Stimulated activated CD8-positive, alpha-beta memory T cell treated with anti-CD3 and anti-CD28 coated beads, Interleukin-12 subunit alpha, Interleukin-12 subunit beta, amount 100 ng/mL, for 24 hours (primary cell): Measurements from ENCODE around the gene TICAM1.
"Not testable (repeated sequence)": the region's sequence is repeated elsewhere in the genome, so short reads cannot be mapped to it uniquely, and the experiment has no call there.

ENCODE experiments used
- DNase-seq: peaks from one replicate; pipeline ENCODE4 v3.0.0-alpha.2; 2020; ENCODE audit errors: extremely low read depth

TICAM1 gene

GRCh38 chr19:4844348-4845179 lies 13.1 kb upstream of the TICAM1 start:
- no peak for DNase-seq

GRCh38 chr19:4843647-4843965 lies 12.1 kb upstream of the TICAM1 start:
- no peak for DNase-seq

GRCh38 chr19:4839192-4839591 lies 7.7 kb upstream of the TICAM1 start:
- DNase-seq = no peak

GRCh38 chr19:4832776-4833175 lies 1.3 kb upstream of the TICAM1 start:
- no peak for DNase-seq

GRCh38 chr19:4831979-4832340 lies 448 bp upstream of the TICAM1 start:
- DNase-seq = not testable (repeated sequence)

- no peak for DNase-seq
Observed at GRCh38 chr19:4830768-4831265, 695 bp downstream of the TICAM1 start.

GRCh38 chr19:4830332-4830731 lies 1.2 kb downstream of the TICAM1 start:
- DNase-seq = no peak

- DNase-seq = no peak
Observed at GRCh38 chr19:4829001-4829712, 2.4 kb downstream of the TICAM1 start.

- no peak for DNase-seq
Observed at GRCh38 chr19:4823577-4823976, 7.9 kb downstream of the TICAM1 start.

GRCh38 chr19:4822354-4822753 lies 9.2 kb downstream of the TICAM1 start:
- not testable (repeated sequence) for DNase-seq

- no peak for DNase-seq
Observed at GRCh38 chr19:4821265-4821664, 10.2 kb downstream of the TICAM1 start.

GRCh38 chr19:4817467-4818277 lies 13.8 kb downstream of the TICAM1 start:
- no peak for DNase-seq

GRCh38 chr19:4816950-4817278 lies 14.6 kb downstream of the TICAM1 start:
- no peak for DNase-seq

- no peak for DNase-seq
Observed at GRCh38 chr19:4816202-4816949, 15.1 kb downstream of the TICAM1 start.

- peak; percentile 51 for DNase-seq
Observed at GRCh38 chr19:4815426-4816201, 15.9 kb downstream of the TICAM1 start.

- no peak for DNase-seq
Observed at GRCh38 chr19:4814625-4815425, 16.7 kb downstream of the TICAM1 start.

GRCh38 chr19:4811328-4812131 lies 20.0 kb downstream of the TICAM1 start:
- DNase-seq = peak; percentile 66

GRCh38 chr19:4807188-4807587 lies 24.3 kb downstream of the TICAM1 start:
- DNase-seq = no peak

- no peak for DNase-seq
Observed at GRCh38 chr19:4806384-4806783, 25.1 kb downstream of the TICAM1 start.
